Activated CD4-positive, alpha-beta T cell treated with anti-CD3 and anti-CD28 coated beads, Interleukin-10, Interleukin-2, amounts not matched to agents 100 ng/mL and 50 ng/mL, durations not matched to agents 16 hours and 8 hours (primary cell): ENCODE data around the gene TRIM28.

Source experiments
- DNase-seq: peaks from one replicate; pipeline ENCODE4 v3.0.0-alpha.2; 2020

TRIM28 gene

DNA sequence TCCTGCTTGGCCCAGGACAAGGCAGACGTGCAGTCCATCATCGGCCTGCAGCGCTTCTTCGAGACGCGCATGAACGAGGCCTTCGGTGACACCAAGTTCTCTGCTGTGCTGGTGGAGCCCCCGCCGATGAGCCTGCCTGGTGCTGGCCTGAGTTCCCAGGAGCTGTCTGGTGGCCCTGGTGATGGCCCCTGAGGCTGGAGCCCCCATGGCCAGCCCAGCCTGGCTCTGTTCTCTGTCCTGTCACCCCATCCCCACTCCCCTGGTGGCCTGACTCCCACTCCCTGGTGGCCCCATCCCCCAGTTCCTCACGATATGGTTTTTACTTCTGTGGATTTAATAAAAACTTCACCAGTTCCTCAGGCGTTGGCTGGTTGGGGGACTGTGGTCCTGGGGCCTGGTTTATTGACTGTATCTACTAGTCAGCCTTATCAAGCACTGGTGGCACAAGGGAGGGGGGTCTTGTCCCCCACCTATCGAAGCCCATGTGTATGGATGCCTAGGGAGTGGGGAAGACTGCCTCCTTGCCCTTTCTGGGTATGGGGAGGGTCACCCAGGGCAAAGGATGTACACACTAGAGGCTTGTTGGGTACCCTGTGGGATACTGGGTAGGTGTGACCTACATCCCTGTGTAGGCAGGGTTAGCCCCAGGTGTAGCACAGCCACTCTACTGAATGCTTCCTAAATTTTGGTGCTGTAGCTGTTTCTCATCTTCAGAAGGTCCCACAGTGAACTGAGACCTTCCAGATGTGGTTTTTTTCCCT is 6.7 kb downstream of the TRIM28 start:
- DNase-seq, result no peak

DNA sequence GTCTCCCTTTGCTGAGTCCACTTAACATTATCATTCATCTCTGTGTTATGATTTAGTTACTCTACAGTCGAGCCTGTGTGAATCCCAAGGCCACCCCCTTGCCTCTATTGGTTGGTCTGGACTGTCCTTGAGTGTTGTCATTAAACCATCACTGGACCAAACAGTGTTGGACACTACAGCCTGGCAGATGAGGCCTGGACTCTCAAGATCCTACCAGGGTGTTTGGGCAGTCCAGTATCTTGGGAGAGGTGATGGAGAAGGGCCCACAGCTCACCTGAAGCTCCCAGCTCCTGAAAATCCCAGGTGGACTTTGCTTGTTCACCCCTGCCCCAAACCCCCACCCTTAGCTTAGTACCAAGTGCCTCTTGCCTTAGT is 7.2 kb downstream of the TRIM28 start:
- DNase-seq, result no peak

DNA sequence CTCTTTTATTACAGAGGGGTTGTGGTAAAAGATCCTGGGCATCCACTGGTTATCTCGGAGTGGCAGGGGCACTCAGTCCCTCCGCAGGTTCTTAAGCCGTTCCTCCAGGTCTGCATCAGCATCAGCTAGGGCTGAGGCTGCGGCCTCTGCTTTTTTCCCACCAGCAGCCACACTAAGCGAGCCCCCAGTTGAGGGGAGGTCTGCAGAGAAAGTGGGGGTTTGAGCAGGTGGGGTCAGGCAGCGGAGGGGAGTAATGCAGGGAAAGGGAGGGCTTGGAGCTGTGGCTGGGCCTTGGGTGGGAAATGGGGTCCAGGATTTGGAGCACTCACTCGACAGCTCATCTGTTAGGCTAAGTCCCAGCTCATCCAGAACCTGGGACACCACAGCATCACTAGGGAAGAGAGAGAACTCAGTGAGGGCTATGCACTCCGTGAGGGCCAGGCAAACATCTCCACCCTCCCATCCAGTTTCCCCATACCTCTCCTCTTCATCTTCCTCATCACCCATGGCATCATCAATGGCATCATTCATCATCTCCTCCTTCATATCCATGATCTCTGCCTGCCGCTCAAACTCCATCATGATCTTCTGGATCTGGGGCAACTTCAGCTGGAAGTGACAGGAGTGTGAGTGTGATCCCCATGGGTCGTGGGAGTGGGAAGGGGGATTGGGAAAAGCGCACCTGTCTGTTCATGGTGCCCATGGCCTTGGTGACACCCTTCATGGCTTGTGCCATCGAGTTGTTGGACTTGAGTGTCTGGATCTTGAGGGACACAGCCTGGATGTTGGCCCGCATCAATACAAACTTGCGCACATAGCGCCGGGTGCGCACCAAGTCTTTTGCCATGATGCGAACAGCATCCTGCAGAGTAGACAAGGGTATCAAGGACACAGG is 8.0 kb downstream of the TRIM28 start:
- no peak for DNase-seq

DNA sequence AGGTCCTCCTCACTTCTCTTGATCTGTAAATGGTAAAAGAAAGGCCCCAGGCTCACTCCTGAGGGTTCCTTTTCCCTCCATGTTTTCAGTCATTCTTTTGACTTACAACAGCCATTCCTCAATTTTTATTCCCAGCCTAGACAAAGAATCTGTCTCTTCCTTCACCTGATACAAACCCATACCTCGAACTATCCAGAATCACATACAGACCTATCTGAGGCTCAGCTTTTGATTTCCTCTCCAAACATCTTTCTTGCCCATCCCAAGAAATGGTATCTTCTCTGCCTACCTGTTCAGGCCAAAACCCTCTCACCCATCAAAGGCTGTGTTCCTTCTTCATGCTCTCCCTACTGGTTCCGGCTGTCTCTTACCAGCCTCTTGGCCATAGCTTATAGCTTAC is 8.8 kb downstream of the TRIM28 start:
- DNase-seq, result no peak

DNA sequence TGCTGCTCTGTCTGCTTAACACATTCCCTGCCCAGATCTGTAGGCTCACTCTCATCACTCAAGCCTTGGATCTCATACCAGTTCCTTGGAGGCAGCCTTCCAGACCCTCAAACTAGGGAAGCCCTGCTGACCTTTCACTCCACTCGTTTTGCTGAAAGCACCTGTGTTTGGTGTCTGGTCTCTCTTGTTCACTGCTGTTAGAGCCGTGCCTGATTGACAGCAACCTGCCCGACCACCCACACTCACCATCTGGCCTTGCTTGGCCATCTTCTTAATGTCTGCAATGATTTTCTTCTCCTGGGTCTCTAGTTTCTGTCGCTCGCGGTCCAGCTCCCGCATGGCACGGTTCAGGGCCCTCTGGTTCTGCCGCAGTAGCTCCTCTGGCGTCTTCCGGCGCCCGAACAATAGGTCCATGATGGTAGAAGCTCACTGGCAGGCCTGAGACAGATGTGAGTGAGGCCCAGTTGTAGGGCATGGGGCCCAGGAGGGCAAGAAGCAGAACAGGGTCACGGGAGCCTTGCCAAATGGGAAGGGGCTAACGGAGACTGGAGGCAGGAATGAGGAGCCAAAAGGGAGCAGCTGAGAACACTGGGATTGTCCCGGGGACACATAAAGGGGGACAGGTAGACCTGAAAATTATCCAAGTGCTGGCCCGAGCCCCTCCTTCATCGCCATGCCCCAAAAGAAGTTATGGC is 10.1 kb downstream of the TRIM28 start:
- DNase-seq, result no peak

DNA sequence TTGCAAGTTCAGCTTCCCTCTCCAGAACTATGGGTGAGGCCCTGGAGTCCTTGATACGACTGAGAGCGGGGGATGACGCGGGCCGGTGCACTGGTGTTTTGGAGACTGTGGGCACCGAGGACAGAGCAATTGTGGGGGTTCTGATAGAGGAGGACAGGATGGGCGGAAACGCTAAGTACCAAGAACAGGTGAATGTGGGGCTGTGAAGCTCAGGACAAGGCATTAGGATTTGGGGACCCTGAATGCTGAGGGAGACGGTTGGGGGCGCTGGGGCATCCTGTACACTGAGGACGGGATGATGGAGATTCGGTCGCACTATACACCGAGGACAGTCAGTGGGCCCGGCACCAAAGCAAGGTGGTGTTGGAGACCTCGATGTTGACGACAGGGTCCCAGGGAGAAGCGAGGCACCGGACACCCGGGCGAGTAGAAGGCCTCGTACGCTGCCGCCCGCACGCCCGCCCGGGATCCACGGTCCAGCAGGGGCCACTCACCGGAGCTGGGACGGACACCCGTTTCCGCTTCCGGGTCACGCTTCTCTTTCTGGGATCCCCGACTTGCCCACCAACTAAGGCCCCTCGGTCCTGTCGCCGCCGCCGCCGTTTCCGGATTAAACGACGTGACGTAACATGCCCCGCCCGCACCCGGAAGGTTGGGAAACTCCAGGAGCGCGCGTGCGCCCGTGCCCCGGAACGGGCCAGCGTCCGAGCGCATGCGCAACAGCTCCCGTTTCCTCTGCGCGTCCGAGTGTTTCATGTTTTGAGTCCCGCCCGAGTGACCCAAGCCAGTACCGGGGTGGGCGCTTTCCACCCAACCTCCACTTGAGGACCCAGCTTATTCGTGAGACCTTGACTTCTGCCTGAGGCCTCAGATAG is 10.9 kb downstream of the TRIM28 start, which contains the start of gene CHMP2A:
CHMP2A (minus strand) TSS at position 612 of the 875 bp plus-strand sequence. CDS start 893 bp downstream, outside the sequence.
- peak; percentile 99 for DNase-seq

DNA sequence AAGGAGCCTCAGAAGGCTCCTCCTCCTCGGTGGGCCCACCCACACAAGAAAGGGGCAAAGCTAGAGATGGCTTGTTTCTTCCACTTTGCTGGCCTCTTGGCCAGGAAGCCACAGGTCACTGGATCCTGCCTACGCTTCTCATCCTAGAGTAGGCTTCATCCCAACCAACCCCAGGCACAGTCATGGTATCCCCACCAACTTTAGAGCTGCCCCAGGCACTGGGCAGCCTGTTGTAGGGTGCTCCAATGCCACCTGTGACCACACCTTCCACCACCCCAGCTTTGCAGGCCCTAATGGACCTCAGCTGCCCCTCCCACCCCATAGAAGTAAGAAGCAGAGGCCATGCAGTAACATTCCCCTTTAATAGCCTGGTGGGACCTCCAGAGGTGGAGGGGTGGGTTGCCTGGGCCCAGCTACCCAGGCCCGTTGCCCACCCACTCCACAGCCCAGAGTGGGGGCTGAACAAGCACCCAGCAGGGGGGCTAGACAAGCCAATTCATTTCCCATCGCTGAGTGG is 11.6 kb downstream of the TRIM28 start:
- DNase-seq, result no peak

DNA sequence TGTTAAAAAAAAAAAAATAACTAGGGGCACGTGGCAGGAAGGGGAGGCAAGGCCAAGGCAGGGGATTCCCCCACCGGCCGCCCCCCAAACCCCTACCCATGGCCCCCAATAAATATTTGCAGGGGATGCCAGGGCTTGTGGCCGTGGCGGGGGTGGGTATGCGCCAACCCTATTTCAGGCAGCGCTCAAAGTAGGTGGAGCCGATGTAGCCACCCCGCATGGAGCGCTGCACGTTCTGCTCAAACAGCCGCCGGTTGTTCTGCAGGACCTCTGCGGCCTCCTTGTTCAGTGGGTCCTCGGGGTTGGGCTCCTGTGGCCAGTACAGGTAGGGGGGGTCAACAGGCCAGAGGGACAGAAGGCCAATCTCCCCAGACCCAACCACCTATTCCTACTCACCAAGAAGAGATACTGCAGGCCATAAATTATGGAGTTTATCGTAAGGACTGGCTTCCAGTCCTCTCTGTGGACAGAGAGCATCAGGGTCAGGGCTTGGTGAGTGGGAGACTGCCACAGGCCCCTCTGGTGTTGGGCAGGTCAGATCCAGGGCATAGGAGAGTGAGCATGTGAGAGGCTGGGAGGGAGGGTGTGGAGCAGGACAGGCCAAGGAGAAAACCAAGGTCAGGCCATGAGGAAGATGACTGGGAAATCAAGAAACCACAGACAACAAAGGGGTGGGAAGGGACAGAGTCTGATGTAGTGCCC is 12.2 kb downstream of the TRIM28 start:
- DNase-seq, result no peak

DNA sequence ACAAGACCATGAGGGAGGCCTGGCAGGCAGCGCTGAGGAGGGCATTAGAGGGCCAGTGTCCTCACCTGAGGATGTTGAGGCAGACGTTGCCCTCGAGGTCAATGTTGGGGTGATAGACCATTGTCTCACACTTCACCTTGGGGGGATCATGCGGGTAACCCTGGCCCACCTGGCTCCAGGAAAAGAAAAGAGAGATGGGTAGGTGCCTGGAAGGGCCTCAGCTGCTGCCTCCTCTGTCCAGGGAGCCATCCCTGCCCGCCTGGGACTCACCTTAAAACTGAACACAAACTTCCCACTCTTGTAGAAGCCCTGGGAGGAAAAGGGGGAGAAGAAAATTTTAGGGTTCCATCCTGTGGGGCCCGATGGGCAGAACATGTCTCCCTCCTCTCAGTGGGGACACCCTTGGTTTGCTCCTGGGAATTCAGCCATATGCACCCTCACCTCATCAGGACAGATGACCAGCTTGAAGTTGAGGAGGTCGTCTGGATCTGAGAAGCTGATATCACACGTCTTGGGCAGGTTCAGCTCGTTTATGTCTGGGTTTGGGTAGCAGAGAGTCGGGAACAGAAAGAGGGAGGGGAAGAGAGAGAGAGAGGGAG is 12.9 kb downstream of the TRIM28 start:
- DNase-seq, result no peak

DNA sequence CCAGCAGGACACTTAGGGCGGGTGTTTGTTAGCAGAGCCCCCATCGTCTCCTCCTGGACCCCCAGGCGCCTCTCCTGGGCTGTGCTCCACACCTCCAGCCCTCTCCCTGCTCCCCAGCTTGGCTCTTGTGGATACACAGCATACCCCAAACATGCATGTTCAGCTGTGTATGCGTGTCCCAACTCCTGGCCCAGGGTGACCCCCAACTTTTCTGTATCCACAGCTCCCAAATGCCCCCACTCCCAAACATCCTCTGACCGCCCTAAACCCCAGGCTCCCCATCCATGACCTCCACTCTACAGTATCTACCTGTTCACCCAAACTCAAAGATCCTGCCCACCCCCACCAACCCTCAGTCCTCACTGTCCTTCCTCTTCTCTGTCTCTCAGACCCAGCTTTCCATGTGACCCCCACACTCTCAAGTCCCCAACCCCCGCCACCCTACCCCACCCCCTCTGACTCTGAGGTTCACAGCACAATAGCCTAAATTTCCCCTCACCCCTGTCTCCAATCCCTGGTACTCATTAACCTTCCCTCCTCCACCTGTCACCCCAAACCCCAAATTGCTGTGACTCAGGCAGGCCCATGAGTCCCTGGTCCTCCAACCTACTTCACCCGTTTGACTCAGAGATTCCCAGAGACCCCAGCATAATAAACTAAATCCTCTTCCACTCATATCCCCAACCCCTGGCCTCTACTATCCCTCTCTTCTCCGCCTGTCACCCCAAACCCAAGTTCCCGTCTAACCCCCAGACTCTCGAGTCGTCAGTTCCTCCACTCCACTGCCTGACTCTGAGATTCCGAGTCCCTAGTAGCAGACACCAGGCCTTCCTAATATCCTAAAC is 13.6 kb downstream of the TRIM28 start:
- no peak for DNase-seq

DNA sequence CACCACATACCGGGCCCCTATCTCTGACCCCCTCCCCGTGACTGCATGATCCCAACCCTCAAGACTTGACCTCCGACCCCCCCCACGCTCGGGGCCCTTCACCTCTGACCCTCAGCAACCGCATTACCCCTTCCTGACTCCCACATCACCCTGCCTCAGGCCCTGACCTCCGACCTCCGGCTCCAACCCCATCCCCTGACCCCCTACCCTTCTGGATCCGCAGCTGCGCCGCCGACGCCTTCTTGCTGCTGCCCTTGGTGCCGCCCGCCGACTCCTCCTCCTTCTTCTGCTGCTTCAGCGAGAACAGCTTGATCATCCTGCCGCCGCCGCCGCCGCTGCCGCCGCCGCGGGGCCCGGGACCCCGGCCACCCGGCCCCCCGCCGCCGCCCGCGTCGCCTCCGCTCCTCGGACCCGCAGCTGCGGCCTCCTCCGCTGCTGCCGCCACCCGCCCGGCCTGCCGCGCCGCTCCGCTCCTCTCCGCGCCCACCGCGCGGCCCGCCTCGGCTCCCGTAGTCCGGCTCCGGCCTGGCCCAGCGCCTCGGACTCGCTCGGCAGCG is 14.3 kb downstream of the TRIM28 start, which contains the start of gene UBE2M:
UBE2M (minus strand) TSS at position 546 of the 557 bp plus-strand sequence; CDS start at position 316, 230 bp downstream.
- DNase-seq, result peak; percentile 56

DNA sequence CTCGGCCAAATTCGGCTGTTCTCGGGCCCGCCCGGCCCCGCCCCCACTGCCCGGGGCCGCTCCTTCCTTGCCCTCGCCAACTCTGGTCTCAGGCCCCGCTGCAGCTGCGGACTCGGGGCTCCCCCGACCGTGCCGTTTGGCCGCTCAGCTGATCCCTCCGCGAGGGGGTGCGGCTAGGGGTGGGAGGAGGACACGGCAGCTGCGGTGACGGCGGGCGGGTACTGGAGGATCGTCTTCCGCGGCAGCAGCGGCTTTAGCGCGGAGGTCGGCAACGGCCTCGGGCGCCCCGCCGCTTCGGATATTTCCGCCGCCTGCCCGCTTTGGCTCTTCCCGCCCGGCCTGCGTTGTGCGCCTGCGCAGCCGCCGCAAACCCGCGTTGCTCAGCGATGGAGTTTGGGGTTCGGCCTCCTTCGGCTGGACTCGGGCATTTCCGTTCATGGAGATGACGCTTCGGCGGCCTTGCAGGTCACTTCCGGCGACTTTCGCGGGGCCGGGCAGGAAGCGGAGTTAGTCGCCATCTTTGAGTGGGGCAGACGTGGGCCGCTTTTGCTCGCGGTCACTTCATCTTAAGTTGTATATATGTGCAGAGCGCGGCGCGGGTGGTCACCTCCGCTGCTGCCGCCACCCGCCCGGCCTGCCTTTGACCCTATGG is 14.9 kb downstream of the TRIM28 start:
- peak; percentile 100 for DNase-seq

DNA sequence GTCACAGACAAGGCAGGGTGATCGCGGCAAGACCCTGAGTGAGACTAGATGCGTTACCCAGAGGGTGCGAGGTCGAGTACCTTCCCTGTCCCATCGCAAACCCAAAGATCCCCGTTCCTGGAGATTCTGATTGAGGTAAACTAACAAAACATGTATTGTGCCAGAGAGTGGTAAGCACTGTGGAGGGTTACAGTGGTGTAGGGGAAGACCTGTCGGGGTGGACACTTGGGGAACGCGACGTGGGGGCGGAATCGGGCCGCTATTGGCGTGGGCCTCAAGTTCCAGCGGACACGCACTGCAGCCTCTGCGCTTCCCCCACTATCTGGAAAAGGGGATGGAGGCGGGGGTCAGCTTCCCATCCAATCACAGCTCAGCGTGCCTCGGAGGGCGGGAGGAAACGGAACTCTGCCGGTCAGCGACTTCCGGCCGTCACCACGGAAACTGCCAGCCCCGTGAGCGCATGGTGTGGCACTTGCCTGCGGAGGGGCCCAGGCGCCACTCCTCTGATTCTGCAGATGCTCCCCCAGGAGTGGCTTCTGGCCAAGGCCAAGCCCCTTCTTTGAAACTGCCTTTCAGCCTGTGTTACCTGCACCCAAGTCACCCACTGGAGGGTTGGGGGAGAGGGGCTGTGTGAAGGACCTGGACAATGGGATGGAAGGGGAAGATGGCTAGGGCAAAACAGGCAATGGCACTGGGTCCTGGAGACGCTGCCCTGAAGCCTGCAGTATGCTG is 15.6 kb downstream of the TRIM28 start:
- peak; percentile 94 for DNase-seq

DNA sequence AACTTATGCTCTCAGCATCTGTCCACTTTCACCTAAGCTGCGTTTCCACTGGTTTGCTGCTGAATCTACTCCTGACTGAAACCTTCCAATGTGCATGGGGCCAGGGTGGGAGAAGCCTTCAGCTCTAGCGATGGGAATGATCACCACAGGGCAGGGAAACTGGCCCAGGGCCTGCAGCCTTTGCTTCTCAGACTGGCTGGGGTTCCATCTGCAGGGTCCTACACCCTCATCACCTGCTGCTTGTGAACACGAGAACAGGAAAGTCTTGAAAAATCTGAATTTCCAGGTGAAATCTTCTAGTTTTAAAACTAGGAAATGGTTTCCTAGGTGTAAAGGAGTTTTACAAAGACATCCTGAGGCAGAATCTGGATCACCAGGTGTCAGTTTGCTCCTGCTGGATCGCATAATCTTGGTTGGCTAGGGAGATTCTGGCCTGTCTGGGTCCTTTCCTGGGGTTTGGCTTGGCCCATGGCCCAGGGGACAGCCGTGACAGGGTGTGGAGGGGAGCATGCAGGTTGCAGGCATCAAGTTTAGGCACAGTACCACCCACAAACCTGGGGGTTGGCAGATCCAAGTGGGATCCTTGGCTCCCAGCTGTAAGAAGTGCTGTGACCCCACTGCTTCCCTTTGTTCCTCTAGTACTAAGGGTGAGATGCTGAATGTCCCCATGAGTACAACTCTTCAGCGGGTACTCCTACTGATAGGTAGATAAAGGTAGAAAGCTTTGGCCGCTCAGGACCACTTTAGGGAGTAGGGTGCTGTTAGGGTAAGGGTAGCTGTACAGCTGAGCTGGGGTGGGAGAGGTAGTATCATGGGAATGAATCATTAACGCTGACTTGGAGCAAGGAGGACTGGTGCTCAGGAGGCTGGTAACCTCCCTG is 16.4 kb downstream of the TRIM28 start:
- no peak for DNase-seq

DNA sequence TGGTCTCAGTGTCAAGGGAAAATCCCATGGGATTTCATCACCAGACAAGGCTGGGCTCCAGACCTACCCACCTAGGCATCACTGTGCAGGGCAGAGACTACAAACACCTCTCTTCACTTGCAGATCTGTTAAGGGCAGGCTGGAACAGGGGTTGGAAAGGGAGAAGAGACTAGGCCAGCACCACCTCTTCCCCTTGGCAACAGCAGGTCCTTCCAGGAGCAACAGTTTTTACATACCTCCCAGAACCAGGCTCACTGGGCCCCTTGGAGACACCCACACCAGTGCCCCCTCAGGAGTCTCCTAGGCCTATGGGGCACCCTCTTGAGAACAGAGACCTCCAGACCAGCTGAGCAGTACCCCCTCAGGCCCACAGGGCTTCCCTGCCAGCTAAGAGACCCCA is 17.1 kb downstream of the TRIM28 start:
- DNase-seq, result no peak

DNA sequence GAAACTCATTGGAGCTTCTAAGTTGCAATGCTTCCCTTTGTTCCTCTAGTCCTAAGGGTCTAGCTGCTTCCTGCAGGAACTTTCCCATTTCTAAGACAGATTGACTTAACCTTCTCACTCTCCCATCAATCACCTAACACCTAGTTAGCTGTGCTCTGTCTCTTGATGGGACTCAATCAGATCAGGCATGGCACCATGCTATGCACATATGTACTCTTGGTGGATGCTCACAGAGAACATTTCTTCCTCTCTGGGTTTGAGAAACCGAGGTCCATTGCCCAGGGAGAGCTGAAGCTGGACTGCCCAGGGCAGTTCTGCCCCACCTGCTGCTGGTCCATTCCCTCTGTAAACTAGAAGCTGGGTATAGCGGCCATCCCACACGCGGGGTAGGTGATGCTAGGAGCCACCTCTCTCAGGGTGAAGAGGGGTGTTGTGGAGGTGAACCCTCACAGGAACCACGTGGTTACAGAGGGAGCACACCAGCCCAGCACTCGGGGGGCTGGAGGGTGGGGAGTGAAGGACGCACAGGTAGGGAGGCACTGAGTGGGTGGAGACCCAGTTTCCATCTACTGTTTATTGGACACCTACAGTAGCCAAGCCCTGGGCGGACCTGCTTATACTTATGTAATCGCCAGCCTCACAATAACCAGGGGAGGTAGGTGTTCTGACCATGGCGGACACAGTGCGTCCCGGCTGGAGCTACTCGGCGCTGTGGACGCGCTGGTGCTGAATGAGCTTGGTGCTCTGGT is 17.7 kb downstream of the TRIM28 start:
- no peak for DNase-seq
